ENCODE measurements around the gene TMEM63C. TPM values are rescaled to one million over a fixed set of nuclear protein-coding genes. Genes with fewer than 3 reads are reported as not detected.

The TMEM63C gene
- total RNA-seq, 1 donor from 2014 or later = 6.6 TPM

DNA sequence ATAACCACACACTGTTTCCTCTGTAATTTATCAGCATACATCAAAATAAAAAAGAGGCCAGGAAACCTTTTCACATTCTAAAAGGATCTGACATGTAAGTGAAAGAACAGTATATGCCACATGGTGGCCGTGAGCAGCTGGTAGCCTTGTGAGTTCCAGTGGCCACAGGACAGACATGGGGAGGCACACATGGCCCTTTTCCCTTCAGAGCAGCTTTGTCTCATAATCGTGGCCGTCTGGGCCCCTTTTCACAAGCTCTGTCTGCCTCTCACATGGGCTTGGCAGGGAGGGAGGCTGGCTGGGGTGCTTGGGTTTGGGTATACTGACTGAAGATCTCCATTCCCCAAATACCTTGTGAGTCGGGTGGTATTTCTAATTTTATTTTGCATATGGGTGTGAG, 38.5 kb upstream of the TMEM63C start:
- Mint-ChIP-seq H3K27ac (ENCODE audit: unreplicated experiment) (no peak overlapping the region), H3K27me3 (ENCODE audit: unreplicated experiment) (peaks cover 13% of the 10 kb centered on the region), H3K4me1 (ENCODE audit: unreplicated experiment) (peaks cover 23% of the 10 kb centered on the region), H3K9me3 (ENCODE audit: unreplicated experiment) (no peaks in the 10 kb centered on the region), H3K36me3 (ENCODE audit: low read depth, unreplicated experiment) (no peaks in the 10 kb centered on the region), H3K4me3 (ENCODE audit: unreplicated experiment) (no peak overlapping the region)
- TF ChIP-seq, protein P1, sequence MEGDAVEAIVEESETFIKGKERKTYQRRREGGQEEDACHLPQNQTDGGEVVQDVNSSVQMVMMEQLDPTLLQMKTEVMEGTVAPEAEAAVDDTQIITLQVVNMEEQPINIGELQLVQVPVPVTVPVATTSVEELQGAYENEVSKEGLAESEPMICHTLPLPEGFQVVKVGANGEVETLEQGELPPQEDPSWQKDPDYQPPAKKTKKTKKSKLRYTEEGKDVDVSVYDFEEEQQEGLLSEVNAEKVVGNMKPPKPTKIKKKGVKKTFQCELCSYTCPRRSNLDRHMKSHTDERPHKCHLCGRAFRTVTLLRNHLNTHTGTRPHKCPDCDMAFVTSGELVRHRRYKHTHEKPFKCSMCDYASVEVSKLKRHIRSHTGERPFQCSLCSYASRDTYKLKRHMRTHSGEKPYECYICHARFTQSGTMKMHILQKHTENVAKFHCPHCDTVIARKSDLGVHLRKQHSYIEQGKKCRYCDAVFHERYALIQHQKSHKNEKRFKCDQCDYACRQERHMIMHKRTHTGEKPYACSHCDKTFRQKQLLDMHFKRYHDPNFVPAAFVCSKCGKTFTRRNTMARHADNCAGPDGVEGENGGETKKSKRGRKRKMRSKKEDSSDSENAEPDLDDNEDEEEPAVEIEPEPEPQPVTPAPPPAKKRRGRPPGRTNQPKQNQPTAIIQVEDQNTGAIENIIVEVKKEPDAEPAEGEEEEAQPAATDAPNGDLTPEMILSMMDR (IDR thresholded peaks at IDR 0.05; ENCODE audit: unreplicated experiment) = no peak
- no peak for DNase-seq (ENCODE audit: low spot score)

DNA sequence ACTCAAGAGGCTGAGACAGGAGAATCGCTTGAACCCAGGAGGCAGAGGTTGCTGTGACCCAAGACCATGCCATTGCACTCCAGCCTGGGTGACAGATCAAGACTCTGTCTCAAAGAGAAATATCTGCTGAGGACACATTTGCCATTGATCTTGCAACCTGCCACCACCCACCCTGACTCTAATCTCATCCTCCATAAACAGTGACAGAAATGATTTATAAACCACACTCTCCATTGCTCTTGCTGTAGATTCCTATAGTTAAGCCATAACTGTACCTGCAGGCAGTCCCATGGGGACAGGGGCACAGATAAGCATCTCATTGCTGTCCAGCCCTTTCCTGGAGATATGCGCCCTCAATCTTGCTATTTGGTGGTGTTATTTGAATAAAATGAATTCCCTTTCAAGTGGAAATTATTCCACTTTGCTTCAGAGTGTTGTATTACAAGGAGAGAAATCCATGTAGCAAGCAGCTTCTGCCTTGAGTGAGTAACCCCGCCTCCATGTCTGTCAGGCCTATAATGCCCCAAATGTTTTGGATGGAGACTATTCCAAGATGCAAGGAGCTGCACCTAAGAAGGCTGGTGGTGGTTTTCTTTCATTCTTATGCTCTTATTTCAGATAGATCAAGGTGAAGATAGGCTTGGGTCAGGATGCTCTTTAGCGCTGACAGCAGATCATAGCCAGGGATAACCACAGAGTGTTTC, 37.0 kb upstream of the TMEM63C start:
- Mint-ChIP-seq H3K27ac (ENCODE audit: unreplicated experiment) (no peak overlapping the region), H3K36me3 (ENCODE audit: low read depth, unreplicated experiment) (no peaks in the 10 kb centered on the region), H3K9me3 (ENCODE audit: unreplicated experiment) (no peaks in the 10 kb centered on the region), H3K27me3 (ENCODE audit: unreplicated experiment) (peaks cover 9% of the 10 kb centered on the region), H3K4me1 (ENCODE audit: unreplicated experiment) (peaks cover 18% of the 10 kb centered on the region), H3K4me3 (ENCODE audit: unreplicated experiment) (no peak overlapping the region)
- no peak for DNase-seq (ENCODE audit: low spot score)
- TF ChIP-seq, protein P1 (IDR thresholded peaks at IDR 0.05; ENCODE audit: unreplicated experiment) = no peak

DNA sequence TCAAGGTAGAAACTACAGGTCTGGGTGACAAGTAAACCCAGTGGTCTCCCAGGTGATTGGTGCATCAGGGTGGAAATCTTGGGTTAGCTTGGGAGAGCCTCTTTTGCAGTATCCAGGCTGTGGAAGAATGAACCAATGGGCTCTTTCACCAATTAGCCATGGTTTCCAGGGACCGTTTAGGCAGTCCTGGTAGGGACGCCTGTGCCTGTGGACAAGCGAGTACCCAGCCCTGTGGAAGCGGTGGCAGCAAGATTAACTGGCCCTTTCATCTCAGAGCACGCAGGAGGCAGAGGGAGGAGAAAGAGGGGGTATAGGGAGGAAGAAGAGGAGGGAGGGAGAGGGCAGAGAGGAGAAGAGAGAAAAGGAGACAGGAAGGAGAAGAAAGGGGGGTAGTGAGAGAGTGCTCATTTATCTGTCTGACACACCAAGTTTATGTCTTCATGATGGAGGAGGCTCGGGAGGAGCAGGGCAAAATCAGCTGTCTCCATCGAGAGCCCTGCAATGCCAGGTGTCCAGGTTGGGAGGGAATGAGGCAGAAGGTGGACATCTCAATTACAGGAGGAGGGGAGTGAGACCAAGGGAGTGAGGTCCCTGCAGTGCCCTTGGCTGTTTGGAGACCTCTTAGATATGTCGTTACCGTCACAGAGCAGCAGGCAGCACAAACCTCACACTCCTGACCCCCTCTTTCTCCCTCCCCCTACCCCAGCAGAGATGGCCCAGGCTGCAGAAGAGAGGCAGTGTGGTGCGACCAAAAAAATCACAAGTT, 35.4 kb upstream of the TMEM63C start:
- Mint-ChIP-seq H3K9me3 (ENCODE audit: unreplicated experiment) (no peaks in the 10 kb centered on the region), H3K27ac (ENCODE audit: unreplicated experiment) (peak overlapping the region; percentile 13), H3K27me3 (ENCODE audit: unreplicated experiment) (peaks cover 9% of the 10 kb centered on the region), H3K4me1 (ENCODE audit: unreplicated experiment) (peaks cover 14% of the 10 kb centered on the region), H3K4me3 (ENCODE audit: unreplicated experiment) (no peak overlapping the region), H3K36me3 (ENCODE audit: low read depth, unreplicated experiment) (no peaks in the 10 kb centered on the region)
- TF ChIP-seq, protein P1 (IDR thresholded peaks at IDR 0.05; ENCODE audit: unreplicated experiment) = no peak
- no peak for DNase-seq (ENCODE audit: low spot score)

DNA sequence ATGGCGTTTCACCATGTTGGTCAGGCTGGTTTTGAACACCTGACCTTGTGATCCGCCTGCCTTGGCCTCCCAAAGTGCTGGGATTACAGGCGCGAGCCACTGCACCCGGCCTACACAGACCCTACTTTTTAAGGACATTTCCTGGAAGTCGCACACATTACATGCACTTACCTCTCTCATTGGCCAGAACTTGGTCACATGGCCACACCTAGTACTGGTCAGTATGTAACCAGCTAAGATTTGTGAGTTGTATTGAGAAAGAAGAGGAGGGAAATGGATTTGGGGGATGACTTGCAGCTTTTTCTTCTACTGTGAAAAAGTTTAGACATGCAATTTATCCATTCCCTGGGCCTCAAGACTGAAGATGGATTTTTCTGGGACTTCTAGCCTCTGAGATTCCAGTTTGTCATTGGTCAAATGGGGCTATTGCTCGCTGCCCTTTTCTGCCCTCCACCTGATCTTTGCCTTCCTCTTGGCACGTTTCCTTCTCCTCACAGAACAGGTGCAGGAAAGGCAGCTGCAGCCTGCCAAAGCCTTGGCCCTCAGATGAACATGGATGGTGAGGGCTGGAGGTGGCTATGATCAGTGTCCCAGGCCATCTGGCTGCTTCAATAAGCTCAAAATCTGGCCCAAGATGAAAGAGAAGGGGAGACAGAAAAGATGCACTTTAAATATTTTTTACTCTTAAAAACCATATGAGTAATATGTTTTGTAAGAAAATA, 32.9 kb upstream of the TMEM63C start:
- no peak for DNase-seq (ENCODE audit: low spot score)
- Mint-ChIP-seq H3K9me3 (ENCODE audit: unreplicated experiment) (no peaks in the 10 kb centered on the region), H3K4me1 (ENCODE audit: unreplicated experiment) (no peaks in the 10 kb centered on the region), H3K27ac (ENCODE audit: unreplicated experiment) (no peak overlapping the region), H3K27me3 (ENCODE audit: unreplicated experiment) (peaks cover 6% of the 10 kb centered on the region), H3K4me3 (ENCODE audit: unreplicated experiment) (no peak overlapping the region), H3K36me3 (ENCODE audit: low read depth, unreplicated experiment) (no peaks in the 10 kb centered on the region)
- TF ChIP-seq, protein P1 (IDR thresholded peaks at IDR 0.05; ENCODE audit: unreplicated experiment) = no peak
